Measurements from ENCODE around the gene FUT8. TPM values are rescaled to one million over a fixed set of nuclear protein-coding genes. Genes with fewer than 3 reads are reported as not detected.

Gene FUT8
- total RNA-seq, 4 donors from 2014 or later = 29.2 to 55.5 (median 41.1) TPM

DNA sequence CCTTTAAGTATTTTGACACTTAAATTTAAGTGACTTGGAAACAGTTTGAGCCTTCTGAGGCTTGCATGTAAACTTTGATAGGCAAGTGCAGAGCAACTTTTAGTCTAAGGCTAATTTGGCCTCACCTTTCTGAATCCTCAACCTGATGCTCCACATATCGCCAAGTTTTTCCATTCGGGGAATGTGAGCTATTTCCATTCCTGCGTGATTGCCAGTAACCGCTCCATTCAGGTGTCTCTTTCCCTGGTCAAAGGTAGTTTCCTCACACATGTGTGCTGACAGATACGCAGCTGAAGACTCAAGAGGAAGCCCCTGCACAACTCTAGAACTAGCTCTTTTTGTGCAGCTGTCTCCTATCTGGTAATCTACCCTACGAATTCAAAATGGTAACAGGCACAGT lies 25.4 kb upstream of the FUT8 start:
- Histone ChIP-seq H3K36me3 (no peaks in the 10 kb centered on the region), H3K4me3 (replicated peaks in 1 of 3) (no peak overlapping the region), H3K27me3 (no peaks in the 10 kb centered on the region), H3K27ac (no peak overlapping the region), H3K9me3 (no peaks in the 10 kb centered on the region), H3K4me1 (no peaks in the 10 kb centered on the region)
- intact Hi-C loops (cut with DNase I) = no loop called here
- 92 to 96% methylated on average over 6 of the region's 6 CpGs for WGBS, 2 donors
- no peak for DNase-seq
- no peak for TF ChIP-seq POLR2A (IDR thresholded peaks at IDR 0.05)
- TF ChIP-seq, protein P1, sequence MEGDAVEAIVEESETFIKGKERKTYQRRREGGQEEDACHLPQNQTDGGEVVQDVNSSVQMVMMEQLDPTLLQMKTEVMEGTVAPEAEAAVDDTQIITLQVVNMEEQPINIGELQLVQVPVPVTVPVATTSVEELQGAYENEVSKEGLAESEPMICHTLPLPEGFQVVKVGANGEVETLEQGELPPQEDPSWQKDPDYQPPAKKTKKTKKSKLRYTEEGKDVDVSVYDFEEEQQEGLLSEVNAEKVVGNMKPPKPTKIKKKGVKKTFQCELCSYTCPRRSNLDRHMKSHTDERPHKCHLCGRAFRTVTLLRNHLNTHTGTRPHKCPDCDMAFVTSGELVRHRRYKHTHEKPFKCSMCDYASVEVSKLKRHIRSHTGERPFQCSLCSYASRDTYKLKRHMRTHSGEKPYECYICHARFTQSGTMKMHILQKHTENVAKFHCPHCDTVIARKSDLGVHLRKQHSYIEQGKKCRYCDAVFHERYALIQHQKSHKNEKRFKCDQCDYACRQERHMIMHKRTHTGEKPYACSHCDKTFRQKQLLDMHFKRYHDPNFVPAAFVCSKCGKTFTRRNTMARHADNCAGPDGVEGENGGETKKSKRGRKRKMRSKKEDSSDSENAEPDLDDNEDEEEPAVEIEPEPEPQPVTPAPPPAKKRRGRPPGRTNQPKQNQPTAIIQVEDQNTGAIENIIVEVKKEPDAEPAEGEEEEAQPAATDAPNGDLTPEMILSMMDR (IDR thresholded peaks at IDR 0.05) = no peak

DNA sequence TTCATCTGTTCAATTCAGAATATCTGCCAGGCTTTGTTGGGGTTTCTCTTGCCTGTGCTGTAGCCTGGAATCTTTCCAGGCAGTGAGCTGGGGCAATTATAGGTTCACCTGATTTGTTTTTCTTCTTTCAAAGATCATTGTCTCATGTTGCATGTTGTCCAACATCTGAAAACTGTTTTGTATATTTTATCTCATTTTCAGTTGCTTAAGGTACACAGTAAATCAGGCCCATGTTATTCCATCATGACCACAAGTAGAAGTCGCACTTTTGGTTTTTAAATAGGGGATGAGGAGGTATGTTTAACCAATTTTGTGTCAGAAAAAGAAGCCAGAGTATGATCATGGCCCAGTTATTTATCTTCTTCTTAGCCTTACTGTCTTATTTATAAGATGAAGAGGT lies 24.9 kb upstream of the FUT8 start:
- TF ChIP-seq, protein P1 (IDR thresholded peaks at IDR 0.05) = no peak
- no peak for TF ChIP-seq POLR2A (IDR thresholded peaks at IDR 0.05)
- H3K4me1 ChIP-seq = no peaks in the 10 kb centered on the region
- no peaks in the 10 kb centered on the region for H3K36me3 ChIP-seq
- 97 to 98% methylated on average over 1 of the region's 1 CpG for WGBS, 2 donors
- no peaks in the 10 kb centered on the region for H3K27me3 ChIP-seq
- no peaks in the 10 kb centered on the region for H3K9me3 ChIP-seq
- H3K27ac ChIP-seq = no peak overlapping the region
- no peak overlapping the region for H3K4me3 ChIP-seq (replicated peaks in 1 of 3)
- intact Hi-C loops (cut with DNase I) = no loop called here
- DNase-seq = no peak

DNA sequence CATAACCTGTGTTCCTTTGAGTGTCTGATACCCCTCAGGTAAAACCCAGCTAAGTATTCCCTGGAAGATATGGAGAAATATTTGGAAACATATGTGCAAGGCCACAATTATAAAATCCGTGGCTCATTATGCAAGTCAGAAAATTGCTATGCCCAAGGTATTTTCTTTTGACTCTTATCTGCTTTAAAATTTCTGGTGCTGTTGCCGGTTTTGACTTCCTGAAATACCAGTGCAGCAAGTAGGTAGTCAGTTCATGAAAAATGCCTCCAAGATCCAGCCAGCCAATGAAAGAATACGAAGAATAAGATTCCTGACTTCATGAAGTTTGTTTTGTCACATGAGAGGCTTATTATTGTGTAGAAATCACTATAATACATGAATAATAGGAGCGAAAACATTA lies 20.2 kb upstream of the FUT8 start:
- DNase-seq = no peak
- no peaks in the 10 kb centered on the region for H3K4me1 ChIP-seq
- H3K9me3 ChIP-seq = no peaks in the 10 kb centered on the region
- no peak for TF ChIP-seq POLR2A (IDR thresholded peaks at IDR 0.05)
- TF ChIP-seq, protein P1 (IDR thresholded peaks at IDR 0.05) = no peak
- 71 to 85% methylated on average over 4 of the region's 4 CpGs for WGBS, 2 donors
- H3K27ac ChIP-seq = no peak overlapping the region
- H3K27me3 ChIP-seq = no peaks in the 10 kb centered on the region
- intact Hi-C loops (cut with DNase I) = no loop called here
- H3K4me3 ChIP-seq (replicated peaks in 1 of 3) = no peak overlapping the region
- no peaks in the 10 kb centered on the region for H3K36me3 ChIP-seq

DNA sequence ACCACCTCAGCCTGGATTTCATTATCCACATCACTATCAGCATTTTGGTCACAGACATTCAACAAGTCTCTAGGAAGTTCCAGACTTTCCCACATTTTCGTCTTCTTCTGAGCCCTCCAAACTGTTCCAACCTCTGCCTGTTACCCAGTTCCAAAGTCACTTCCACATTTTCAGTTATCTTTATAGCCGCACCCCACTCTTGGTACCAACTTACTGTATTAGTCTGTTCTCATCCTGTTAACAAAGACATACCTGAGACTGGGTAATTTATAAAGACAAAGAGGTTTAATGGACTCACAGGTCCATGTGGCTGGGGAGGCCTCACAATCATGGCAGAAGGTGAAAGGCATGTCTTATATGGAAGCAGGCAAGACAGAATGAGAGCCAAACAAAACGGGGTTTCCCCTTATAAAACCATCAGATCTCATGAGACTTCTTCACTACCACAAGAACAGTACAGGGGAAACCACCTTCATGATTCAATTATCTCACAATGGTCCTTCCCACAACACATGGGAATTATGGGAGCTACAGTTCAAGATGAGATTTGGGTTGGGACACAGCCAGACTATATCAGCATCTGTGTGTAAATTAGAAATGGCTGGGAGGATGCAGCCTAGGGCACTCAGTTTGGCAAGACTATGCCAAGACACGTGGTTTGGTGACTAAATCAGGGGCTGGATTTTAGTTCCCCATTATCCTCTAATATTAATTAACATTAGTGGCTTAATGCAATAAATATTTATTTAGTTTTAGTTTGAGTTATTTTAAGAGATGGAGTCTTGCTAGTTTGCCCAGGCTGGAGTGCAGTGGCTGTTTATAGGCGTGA lies 16.2 kb upstream of the FUT8 start:
- TF ChIP-seq, protein P1 (IDR thresholded peaks at IDR 0.05) = no peak
- TF ChIP-seq POLR2A (IDR thresholded peaks at IDR 0.05) = no peak
- 80 to 84% methylated on average over 5 of the region's 5 CpGs for WGBS, 2 donors
- no peaks in the 10 kb centered on the region for H3K36me3 ChIP-seq
- no peaks in the 10 kb centered on the region for H3K4me1 ChIP-seq
- no peak for DNase-seq
- H3K4me3 ChIP-seq (replicated peaks in 1 of 3) = no peak overlapping the region
- H3K27ac ChIP-seq = no peak overlapping the region
- intact Hi-C loops (cut with DNase I) = no loop called here
- H3K27me3 ChIP-seq = no peaks in the 10 kb centered on the region
- no peaks in the 10 kb centered on the region for H3K9me3 ChIP-seq

DNA sequence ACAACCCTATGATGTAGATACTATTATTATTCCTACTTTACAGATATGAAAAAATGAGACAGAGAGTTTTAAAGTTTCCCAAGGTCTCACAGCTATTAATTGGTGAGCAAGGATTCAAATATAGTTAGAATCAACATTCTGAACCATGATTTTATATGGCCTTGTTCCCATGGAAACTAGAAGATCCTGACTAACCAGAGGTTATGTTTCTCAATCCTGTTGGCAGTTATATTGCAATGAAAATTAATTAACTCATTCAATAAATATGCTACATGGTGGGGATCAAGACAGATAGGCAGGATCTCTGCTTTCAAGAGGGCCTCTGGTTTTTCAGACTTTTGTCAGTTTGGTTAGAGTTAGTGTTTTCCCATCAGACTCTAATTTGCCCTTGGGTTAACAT lies 9.3 kb upstream of the FUT8 start:
- TF ChIP-seq, protein P1 (IDR thresholded peaks at IDR 0.05) = no peak
- TF ChIP-seq POLR2A (IDR thresholded peaks at IDR 0.05) = no peak
- H3K27me3 ChIP-seq = no peaks in the 10 kb centered on the region
- H3K27ac ChIP-seq = no peak overlapping the region
- intact Hi-C loops (cut with DNase I) = no loop called here
- no peaks in the 10 kb centered on the region for H3K9me3 ChIP-seq
- no peak for DNase-seq
- no peak overlapping the region for H3K4me3 ChIP-seq (replicated peaks in 1 of 3)
- H3K4me1 ChIP-seq = no peaks in the 10 kb centered on the region
- H3K36me3 ChIP-seq = no peaks in the 10 kb centered on the region

Measured in thyroid gland (tissue), 4 donors.